Activated CD8-positive, alpha-beta memory T cell treated with anti-CD3 and anti-CD28 coated beads, Interleukin-2, amount 50 U/mL, for 48 hours (primary cell): Measurements from ENCODE around the gene NPFFR1.
"Not testable (repeated sequence)": the region's sequence is repeated elsewhere in the genome, so short reads cannot be mapped to it uniquely, and the experiment has no call there.

ENCODE experiments used
- DNase-seq: peaks from one replicate; pipeline ENCODE4 v3.0.0-alpha.2; 2020

NPFFR1 gene

DNA sequence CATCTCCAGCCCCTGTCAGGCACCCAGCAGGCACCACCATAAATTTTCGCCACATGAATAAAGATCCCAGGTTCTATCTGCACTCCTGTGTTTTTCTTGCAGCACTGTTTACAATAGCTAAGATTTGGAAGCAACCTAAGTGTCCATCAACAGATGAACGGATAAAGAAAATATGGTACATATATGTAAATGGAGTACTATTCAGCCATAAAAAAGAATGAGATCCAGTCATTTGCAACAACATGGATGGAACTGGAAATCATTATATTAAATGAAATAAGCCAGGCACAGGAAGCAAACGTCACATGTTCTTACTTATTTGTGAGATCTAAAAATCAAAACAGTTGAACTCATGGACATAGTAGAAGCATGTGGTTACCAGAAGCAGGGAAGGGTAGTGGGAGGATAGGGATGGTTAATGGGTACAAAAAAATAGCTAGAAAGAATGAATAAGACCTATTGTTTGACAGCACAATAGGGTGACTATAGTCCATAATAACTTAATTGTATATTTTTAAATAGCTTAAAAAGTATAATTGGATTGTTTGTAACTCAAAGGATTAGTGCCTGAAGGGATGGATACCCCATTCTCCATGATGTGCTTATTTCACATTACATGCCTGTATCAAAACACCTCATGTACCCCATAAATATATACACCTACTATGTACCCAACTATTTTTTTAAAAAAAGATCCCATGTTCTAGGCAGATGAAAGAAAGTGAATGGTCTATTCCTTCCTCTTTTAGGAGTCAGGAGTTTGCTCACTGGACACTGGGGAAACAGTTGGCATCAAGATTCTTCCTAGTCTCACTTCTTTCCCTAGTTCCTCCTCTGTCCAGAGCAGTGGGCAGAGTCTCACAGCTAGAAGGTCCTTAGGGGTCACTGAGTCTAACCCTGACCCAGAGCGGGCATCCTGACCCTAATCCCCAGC lies 1.0 kb upstream of the NPFFR1 start:
- DNase-seq, result no peak

- DNase-seq, result no peak
These were observed 746 bp downstream of the NPFFR1 start for GRCh38 chr10:70283071-70283444.

DNA sequence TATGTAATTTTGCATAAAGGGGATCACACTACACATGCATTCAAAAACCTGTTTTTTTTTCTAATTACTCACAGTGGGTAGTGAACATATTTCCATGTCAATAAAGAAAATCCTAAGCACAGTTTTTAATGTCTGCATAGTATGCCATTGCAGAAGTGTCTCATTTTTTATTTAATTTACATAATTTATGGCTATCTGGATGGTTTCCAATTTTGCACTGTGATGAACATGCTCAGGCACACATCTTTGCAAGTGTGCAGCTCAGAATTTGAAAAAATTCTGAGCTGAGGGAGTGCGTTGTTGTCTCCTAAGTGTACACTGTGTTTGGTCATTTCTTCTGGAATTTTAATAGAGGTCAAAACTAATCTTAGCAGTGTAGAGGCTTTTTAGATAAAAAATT lies 2.2 kb downstream of the NPFFR1 start:
- DNase-seq, result no peak

DNA sequence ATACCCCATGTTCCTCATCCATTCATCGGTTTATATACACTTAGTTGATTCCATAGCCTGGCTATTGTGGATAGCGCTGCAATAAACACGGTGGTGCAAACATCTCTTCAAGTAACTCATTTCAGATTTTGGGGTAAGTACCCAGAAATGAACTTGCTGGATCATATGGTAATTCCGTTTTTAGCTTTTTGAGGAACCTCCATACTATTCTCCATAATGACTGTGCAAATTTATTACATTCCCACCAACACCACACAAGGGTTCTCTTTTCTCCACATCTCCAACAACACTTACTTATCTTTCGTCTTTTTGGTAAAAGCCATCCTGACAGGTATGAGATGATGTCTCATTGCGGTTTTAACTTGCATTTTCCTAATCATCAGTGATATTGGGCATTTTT lies 3.7 kb downstream of the NPFFR1 start:
- no peak for DNase-seq

GRCh38 chr10:70277396-70278030 lies 6.3 kb downstream of the NPFFR1 start:
- DNase-seq, result no peak

DNA sequence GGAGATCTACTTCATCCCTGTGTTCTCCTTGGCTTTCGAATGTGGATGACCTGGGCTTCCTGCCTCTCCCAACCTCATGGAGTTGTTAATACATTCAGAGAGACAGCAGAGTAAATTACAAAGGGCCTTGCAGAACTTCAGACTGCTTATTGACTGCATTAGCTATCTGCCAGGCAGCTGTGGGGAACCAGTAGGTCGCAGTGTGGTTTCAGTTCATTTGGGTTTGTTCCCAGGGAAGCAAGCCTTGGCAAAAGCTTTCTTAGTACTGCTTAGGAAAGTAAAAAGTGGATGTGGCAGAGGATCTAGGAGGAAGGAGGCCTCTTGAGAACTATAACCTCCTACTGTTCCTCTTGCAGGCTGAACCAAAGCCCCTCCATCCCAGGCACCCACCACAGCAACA lies 9.2 kb downstream of the NPFFR1 start:
- DNase-seq, result no peak

GRCh38 chr10:70272925-70273316 lies 10.9 kb downstream of the NPFFR1 start:
- DNase-seq, result no peak

GRCh38 chr10:70271996-70272924 lies 11.5 kb downstream of the NPFFR1 start:
- DNase-seq, result no peak

GRCh38 chr10:70270952-70271351 lies 12.9 kb downstream of the NPFFR1 start:
- no peak for DNase-seq

- DNase-seq, result no peak
These were observed 14.1 kb downstream of the NPFFR1 start for GRCh38 chr10:70269741-70270140.

- no peak for DNase-seq
These were observed 15.4 kb downstream of the NPFFR1 start for GRCh38 chr10:70268376-70268775.

GRCh38 chr10:70267161-70267933 lies 16.5 kb downstream of the NPFFR1 start:
- no peak for DNase-seq

- DNase-seq, result no peak
These were observed 17.1 kb downstream of the NPFFR1 start for GRCh38 chr10:70266701-70267100.

GRCh38 chr10:70266056-70266455 lies 17.7 kb downstream of the NPFFR1 start:
- no peak for DNase-seq

DNA sequence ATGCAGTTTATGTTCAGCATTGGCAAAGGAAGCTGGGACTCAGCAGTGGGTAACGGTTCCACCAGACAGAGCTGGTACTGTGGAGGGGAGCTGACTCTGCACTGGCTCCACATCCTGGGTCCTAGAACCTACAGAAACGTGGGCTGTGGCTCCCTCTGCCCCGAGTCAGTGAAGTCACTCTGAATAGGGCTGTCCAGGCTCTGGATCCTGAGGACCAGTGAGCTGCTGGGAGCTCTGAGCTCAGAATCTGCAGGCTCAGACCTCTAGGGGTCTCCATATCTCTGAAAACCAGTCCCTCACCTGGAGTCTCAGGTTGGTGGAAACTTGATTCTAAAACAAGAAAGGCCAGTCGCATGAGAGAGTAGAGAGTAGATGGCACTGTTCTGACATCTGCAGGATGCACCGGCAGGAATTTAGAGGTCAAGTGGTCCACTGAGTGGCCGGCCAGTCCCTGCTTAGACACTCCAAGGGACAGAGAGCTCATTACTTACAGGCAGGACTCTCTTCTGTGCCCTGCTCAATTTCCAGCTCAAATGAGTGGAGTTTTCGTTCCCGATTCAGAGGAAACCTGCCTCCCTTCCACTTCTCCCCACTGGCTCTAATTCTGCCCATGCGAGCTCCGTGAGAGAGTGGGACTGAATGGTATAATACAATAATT lies 18.6 kb downstream of the NPFFR1 start:
- no peak for DNase-seq

- no peak for DNase-seq
These were observed 23.1 kb downstream of the NPFFR1 start for GRCh38 chr10:70260734-70261133.

GRCh38 chr10:70260259-70260658 lies 23.5 kb downstream of the NPFFR1 start:
- DNase-seq, result no peak

DNA sequence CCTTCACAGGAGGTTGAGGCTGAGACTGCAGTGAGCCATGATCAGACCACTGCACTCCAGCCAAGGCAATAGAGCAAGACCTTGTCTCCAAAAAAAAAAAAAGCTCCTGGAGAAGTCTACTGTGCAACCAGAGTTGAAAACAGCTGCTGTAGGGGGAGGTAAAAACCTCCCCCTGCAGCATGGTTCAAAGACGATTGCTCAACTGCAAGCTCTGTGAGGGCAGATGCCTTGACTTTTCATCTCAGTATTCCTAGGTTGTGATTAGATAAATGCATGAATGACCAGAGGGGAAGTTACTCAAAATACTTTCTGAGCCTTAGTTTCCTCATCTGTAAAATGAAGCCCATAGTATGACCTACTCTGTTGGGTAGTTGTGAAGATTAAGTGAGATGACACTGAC lies 25.6 kb downstream of the NPFFR1 start:
- DNase-seq, result no peak

GRCh38 chr10:70257816-70258215 lies 26.0 kb downstream of the NPFFR1 start:
- DNase-seq, result not testable (repeated sequence)

- DNase-seq, result no peak
These were observed 27.3 kb downstream of the NPFFR1 start for GRCh38 chr10:70256463-70256862.

DNA sequence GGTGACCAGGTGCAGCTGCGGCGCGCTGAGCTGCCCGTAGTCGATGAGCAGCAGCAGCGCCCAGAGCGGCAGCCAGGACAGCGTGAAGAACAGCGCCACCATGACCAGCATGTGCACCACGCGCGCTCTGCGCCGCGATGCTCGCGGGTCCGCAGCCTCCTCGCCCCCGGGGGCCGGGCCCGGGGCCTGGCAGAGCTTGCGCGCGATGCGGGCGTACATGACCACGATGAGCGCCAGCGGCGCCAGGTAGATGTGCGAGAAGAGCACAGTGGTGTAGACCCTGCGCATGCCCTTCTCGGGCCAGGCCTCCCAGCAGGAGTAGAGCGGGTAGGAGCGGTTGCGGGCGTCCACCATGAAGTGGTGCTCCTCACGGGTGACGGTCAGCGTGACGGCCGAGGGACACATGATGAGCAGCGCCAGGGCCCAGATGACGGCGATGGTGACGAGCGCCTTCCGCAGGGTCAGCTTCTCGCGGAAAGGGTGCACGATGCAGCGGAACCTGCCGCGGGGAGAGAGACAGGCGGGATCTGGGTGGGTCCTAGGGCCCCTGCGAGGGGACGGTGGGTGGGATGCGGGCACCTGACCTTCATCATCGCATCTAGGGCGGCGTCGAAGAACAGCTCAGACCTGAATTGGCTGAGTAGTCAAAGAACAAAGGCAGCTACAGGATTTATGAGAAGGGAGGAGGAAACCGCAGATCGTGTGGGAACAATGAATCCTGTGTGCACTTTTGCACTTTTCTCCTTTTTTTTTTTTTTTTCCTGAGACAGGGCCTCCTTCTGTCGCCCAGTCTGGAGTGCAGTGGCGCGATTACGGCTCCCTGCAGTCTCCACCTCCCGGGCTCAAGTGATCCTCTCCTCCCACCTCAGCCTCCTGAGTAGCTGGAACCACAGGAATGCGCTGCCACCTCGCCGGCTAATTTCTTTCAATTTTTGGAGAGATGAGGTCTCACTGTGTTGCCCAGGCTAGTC lies 28.2 kb downstream of the NPFFR1 start:
- no peak for DNase-seq
